Ovary (tissue), 3 donors: ENCODE results near the gene PVR.

Experiments used
- CTCF ChIP-seq, 3 donors: fragments of 450-650 bp in 2 of 3; fragments of 200-600 bp in 1 of 3; IDR thresholded peaks; one replicate each; pipeline versions ENCODE4 v1.5.1 to v1.8.0; 2016 to 2022; ENCODE audit warnings: antibody characterized with exemption in 3 of 3, mild to moderate bottlenecking in 1 of 3
- POLR2A ChIP-seq: fragments of 450-650 bp; IDR thresholded peaks from one replicate; pipeline ENCODE4 v1.6.1; 2017; ENCODE audit warnings: antibody characterized with exemption, mild to moderate bottlenecking, moderate library complexity
- donor health status: DM: no; HTN: no; CAD: no.

DNA sequence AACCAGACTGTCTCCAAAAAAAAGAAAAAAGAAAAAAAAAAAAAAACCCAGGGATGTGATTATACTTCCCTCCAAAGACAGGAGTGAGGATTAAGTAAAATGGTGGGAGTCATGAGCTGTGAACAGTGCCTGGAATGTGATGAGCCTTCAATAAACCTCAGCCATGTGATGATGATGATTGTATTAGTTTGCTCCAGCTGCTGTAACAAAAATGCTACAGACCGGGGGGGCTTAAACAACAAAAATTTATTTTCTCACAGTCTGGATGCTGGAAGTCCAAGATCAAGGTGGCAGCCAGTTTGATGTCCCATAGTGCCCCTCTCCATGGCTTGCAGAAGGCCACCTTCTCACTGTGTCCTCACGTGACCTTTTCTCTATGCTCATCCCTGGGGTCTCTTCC is 8.9 kb upstream of the PVR start:
- TF ChIP-seq POLR2A = no peak
- no peak for TF ChIP-seq CTCF (IDR thresholded peaks at IDR 0.05)
